Gastrocnemius medialis (tissue), 4 donors: Measurements from ENCODE around the gene SAP30L. TPM values are rescaled to one million over a fixed set of nuclear protein-coding genes. Genes with fewer than 3 reads are reported as not detected.

Experiments used
- ATAC-seq, 2 donors: fragments of 150-250 bp; one replicate each; pipeline ENCODE4 v1.9.1; 2016
- DNase-seq, 2 donors: peaks; one replicate each; pipeline ENCODE4 v3.0.0-alpha.2; 2019
- H3K27ac ChIP-seq, 4 donors: fragments of 200-600 bp; sonication (generic); 1 replicate in 1 of 4; 2 replicates in 3 of 4; pipeline ENCODE4 v1.5.1; 2016 to 2018; ENCODE audit warnings: mild to moderate bottlenecking in 2 of 4, moderate library complexity in 1 of 4
- H3K27me3 ChIP-seq, 3 donors: fragments of 200-600 bp; sonication (generic) in 2 of 3; 1 replicate in 1 of 3; 2 replicates in 2 of 3; pipeline versions ENCODE4 v1.5.1 to v1.6.0; 2016 to 2019; ENCODE audit warnings: mild to moderate bottlenecking in 1 of 3, moderate library complexity in 1 of 3
- H3K36me3 ChIP-seq, 2 donors: fragments of 200-600 bp; sonication (generic) in 1 of 2; one replicate each; pipeline ENCODE4 v1.5.1; 2017 to 2018
- H3K4me1 ChIP-seq, 2 donors: fragments of 200-600 bp; sonication (generic) in 1 of 2; one replicate each; pipeline ENCODE4 v1.5.1; 2016 to 2017; ENCODE audit warnings: mild to moderate bottlenecking in 2 of 2
- H3K4me3 ChIP-seq, 4 donors: fragments of 200-600 bp; sonication (generic) in 3 of 4; 1 replicate in 1 of 4; 2 replicates in 3 of 4; pipeline ENCODE4 v1.5.1; 2016 to 2019; ENCODE audit warnings: mild to moderate bottlenecking in 2 of 4
- H3K9me3 ChIP-seq, 3 donors: fragments of 200-600 bp; sonication (generic) in 2 of 3; 1 replicate in 1 of 3; 2 replicates in 2 of 3; pipeline ENCODE4 v1.5.1; 2016 to 2019
- CTCF ChIP-seq, 5 experiments: fragments of 450-650 bp in 3 of 5; fragments of 200-600 bp in 2 of 5; sonication (generic) in 2 of 5; IDR thresholded peaks in 4 of 5; conservative IDR thresholded peaks in 1 of 5; 1 replicate in 4 of 5; 2 replicates in 1 of 5; pipeline ENCODE4 v1.5.1; 2016 to 2019; ENCODE audit warnings: antibody characterized with exemption in 5 of 5, mild to moderate bottlenecking in 3 of 5, moderate library complexity in 3 of 5
- POLR2A ChIP-seq, 2 donors: fragments of 450-650 bp; IDR thresholded peaks; one replicate each; pipeline ENCODE4 v1.6.1; 2017; ENCODE audit warnings: antibody characterized with exemption in 2 of 2, mild to moderate bottlenecking in 2 of 2, moderate library complexity in 2 of 2
- in situ Hi-C, 4 donors: fragments of 200-750 bp; cut with MboI; loops; one replicate each; pipeline versions ENCODE4 v1.15.0 to v1.8.0; 2017; ENCODE audit warnings: low sequenced_read_pairs in 4 of 4
- intact Hi-C: fragments of 100-400 bp; cut with DNase I; formaldehyde crosslinking; loops from one replicate; pipeline ENCODE4 v1.15.1; 2023; ENCODE audit warnings: low total_unique reads
- total RNA-seq, 4 donors: library from RNA; depleted of rRNA; stranded (reverse); fragments of >200 nt; gene quantifications; one replicate each; pipeline versions ENCODE4 v1.1.0 to v1.2.3, GENCODE V29; 2016

Gene SAP30L
- total RNA-seq, 4 donors from 2014 or later = 18.8 to 35.6 (median 25.5) TPM

GRCh38 chr5:154486427-154486866 is 40.6 kb downstream of the SAP30L start:
- H3K36me3 ChIP-seq = no peaks in the 10 kb centered on the region
- H3K4me1 ChIP-seq = peaks cover 4 to 5% of the 10 kb centered on the region in 2 donors
- TF ChIP-seq POLR2A (IDR thresholded peaks at IDR 0.05) = no peak
- no peak for TF ChIP-seq CTCF (IDR thresholded peaks at IDR 0.05 in 4 of 5, conservative IDR thresholded peaks at IDR 0.05 in 1 of 5)
- intact Hi-C loops = no loop called here
- H3K27me3 ChIP-seq = peaks cover 82 to 92% (median 86%) of the 10 kb centered on the region in 3 donors
- in situ Hi-C loops = no loop called here
- ATAC-seq = no peak
- no peak overlapping the region for H3K27ac ChIP-seq
- H3K9me3 ChIP-seq = no peaks in the 10 kb centered on the region
- H3K4me3 ChIP-seq = no peak overlapping the region
- DNase-seq = no peak

- H3K4me1 ChIP-seq = peaks cover 4 to 5% of the 10 kb centered on the region in 2 donors
- no peak overlapping the region for H3K4me3 ChIP-seq
- no peaks in the 10 kb centered on the region for H3K9me3 ChIP-seq
- intact Hi-C loops (no loop called here), in situ Hi-C loops (no loop called here)
- ATAC-seq (no peak), DNase-seq (no peak)
- H3K36me3 ChIP-seq = no peaks in the 10 kb centered on the region
- H3K27ac ChIP-seq = no peak overlapping the region
- H3K27me3 ChIP-seq = peaks cover 75 to 87% (median 78%) of the 10 kb centered on the region in 3 donors
- TF ChIP-seq POLR2A (IDR thresholded peaks at IDR 0.05) = no peak
- TF ChIP-seq CTCF (IDR thresholded peaks at IDR 0.05 in 4 of 5, conservative IDR thresholded peaks at IDR 0.05 in 1 of 5) = no peak
Observed at GRCh38 chr5:154487541-154487940, 41.7 kb downstream of the SAP30L start.

DNA sequence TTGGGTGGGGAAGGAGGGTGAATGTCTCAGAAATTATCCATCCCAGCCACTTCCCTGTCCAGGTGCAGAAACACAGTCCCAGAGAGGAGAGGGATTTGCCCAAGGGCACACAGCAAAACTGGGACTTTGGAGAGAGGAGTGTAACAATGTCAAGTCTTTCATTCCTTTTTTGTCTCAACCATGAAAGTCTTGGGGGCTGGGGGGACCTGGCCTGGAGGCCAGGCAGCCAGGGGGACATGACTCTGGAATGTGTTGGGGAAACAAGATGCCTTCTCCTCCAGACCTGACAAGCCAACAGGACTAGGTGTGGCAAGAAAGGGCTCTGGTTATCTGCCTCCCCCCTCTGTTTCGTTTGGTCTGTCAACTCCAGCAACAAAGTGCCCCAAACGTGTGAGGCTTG is 46.1 kb downstream of the SAP30L start:
- Histone ChIP-seq H3K27ac (no peak overlapping the region), H3K9me3 (no peaks in the 10 kb centered on the region), H3K4me1 (no peaks in the 10 kb centered on the region), H3K36me3 (no peaks in the 10 kb centered on the region), H3K4me3 (no peak overlapping the region), H3K27me3 (peaks cover 34 to 72% (median 44%) of the 10 kb centered on the region in 3 donors)
- intact Hi-C loops (no loop called here), in situ Hi-C loops (no loop called here)
- TF ChIP-seq CTCF (IDR thresholded peaks at IDR 0.05 in 4 of 5, conservative IDR thresholded peaks at IDR 0.05 in 1 of 5) (no peak), POLR2A (IDR thresholded peaks at IDR 0.05) (no peak)
- no peak for DNase-seq
- no peak for ATAC-seq

- ATAC-seq (no peak), DNase-seq (no peak)
- in situ Hi-C loops = no loop called here
- intact Hi-C loops = no loop called here
- no peak overlapping the region for H3K27ac ChIP-seq
- no peak overlapping the region for H3K4me3 ChIP-seq
- no peaks in the 10 kb centered on the region for H3K4me1 ChIP-seq
- peaks cover 21 to 59% (median 30%) of the 10 kb centered on the region in 3 donors for H3K27me3 ChIP-seq
- H3K36me3 ChIP-seq = no peaks in the 10 kb centered on the region
- TF ChIP-seq POLR2A (IDR thresholded peaks at IDR 0.05) = no peak
- TF ChIP-seq CTCF (IDR thresholded peaks at IDR 0.05 in 4 of 5, conservative IDR thresholded peaks at IDR 0.05 in 1 of 5) = no peak
- no peaks in the 10 kb centered on the region for H3K9me3 ChIP-seq
Observed at GRCh38 chr5:154493274-154493673, 47.5 kb downstream of the SAP30L start.

DNA sequence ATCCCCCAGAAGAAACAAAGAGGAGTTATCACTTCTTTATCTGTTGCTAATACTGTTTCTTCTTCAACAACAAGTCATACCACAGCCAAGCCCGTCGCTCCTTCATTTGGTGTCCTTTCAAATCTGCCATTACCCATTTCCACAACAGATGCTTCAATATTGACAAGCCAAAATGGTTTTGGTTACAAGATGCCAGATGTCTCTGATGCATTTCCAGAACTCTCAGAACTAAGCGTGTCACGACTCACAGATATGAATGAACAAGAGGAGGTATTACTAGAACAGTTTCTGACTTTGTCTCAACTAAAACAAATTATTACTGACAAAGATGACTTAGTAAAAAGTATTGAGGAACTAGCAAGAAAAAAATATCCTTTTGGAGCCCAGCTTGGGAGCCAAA is 48.2 kb downstream of the SAP30L start:
- intact Hi-C loops = no loop called here
- in situ Hi-C loops = no loop called here
- H3K27me3 ChIP-seq = peaks cover 14 to 52% (median 25%) of the 10 kb centered on the region in 3 donors
- H3K27ac ChIP-seq = no peak overlapping the region
- no peak for ATAC-seq
- no peak for DNase-seq
- no peaks in the 10 kb centered on the region for H3K36me3 ChIP-seq
- H3K4me1 ChIP-seq = no peaks in the 10 kb centered on the region
- H3K9me3 ChIP-seq = no peaks in the 10 kb centered on the region
- no peak overlapping the region for H3K4me3 ChIP-seq
- TF ChIP-seq POLR2A (IDR thresholded peaks at IDR 0.05) (no peak), CTCF (IDR thresholded peaks at IDR 0.05 in 4 of 5, conservative IDR thresholded peaks at IDR 0.05 in 1 of 5) (no peak)
